ENCODE data around the gene FASTKD3.

Gene FASTKD3

DNA sequence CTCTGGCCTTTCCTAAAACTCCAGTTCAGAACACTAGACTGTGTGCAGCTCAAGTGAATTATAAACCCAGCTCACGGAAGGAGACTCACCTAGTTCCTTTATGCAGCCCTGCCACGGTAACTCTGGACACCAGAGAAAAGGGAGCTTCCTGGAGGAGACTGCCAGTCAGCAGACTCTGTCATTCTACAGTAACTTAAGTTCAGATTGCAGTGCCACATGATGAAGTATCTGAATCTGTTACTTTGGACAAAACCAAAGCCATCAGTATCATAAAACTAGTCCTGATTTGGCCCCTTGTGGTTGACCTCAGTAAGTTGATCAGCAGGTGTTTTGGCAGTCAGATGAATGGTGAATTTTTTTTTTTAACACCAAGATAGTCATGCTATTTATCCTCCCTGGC lies 2.8 kb upstream of the FASTKD3 start:
- no peak overlapping the region for H3K4me3 ChIP-seq (ENCODE audit: low read length)
- DNase-seq (ENCODE audit: low read depth), result no peak
- TF ChIP-seq, protein P1, sequence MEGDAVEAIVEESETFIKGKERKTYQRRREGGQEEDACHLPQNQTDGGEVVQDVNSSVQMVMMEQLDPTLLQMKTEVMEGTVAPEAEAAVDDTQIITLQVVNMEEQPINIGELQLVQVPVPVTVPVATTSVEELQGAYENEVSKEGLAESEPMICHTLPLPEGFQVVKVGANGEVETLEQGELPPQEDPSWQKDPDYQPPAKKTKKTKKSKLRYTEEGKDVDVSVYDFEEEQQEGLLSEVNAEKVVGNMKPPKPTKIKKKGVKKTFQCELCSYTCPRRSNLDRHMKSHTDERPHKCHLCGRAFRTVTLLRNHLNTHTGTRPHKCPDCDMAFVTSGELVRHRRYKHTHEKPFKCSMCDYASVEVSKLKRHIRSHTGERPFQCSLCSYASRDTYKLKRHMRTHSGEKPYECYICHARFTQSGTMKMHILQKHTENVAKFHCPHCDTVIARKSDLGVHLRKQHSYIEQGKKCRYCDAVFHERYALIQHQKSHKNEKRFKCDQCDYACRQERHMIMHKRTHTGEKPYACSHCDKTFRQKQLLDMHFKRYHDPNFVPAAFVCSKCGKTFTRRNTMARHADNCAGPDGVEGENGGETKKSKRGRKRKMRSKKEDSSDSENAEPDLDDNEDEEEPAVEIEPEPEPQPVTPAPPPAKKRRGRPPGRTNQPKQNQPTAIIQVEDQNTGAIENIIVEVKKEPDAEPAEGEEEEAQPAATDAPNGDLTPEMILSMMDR (conservative IDR thresholded peaks at IDR 0.05; ENCODE audit: low read depth, low read length), result no peak

GRCh38 chr5:7869474-7870136 lies 774 bp upstream of the FASTKD3 start:
- DNase-seq (ENCODE audit: low read depth), result no peak
- TF ChIP-seq, protein P1 (conservative IDR thresholded peaks at IDR 0.05; ENCODE audit: low read depth, low read length), result no peak
- peak overlapping the region; percentile 82 for H3K4me3 ChIP-seq (ENCODE audit: low read length)

DNA sequence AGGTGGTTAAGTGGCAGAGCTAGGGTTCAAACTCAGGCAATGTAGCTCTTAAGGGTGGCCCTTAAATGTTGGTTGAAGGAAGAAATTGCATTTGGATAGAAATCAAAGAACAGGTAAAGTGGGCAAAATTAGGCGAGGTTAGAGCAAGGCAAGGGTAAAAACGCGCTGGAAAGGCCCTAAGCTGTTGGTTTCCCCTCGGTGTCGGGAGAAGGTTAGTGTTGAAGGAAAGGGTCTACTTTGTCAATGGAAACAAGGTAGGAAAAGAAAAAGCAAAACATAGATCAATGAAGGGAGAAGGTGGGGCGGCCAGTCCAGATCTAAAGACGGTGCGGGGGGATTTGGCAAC lies 431 bp downstream of the FASTKD3 start:
- no peak for DNase-seq (ENCODE audit: low read depth)

GRCh38 chr5:7867260-7867659 lies 1.6 kb downstream of the FASTKD3 start:
- no peak for DNase-seq (ENCODE audit: low read depth)
- TF ChIP-seq, protein P1 (conservative IDR thresholded peaks at IDR 0.05; ENCODE audit: low read depth, low read length), result no peak
- H3K4me3 ChIP-seq (ENCODE audit: low read length), result no peak overlapping the region

More for the DNA sequence above, 431 bp downstream of the FASTKD3 start:
- TF ChIP-seq, protein P1 (conservative IDR thresholded peaks at IDR 0.05; ENCODE audit: low read depth, low read length), result no peak
- peak overlapping the region; percentile 82 for H3K4me3 ChIP-seq (ENCODE audit: low read length)

DNA sequence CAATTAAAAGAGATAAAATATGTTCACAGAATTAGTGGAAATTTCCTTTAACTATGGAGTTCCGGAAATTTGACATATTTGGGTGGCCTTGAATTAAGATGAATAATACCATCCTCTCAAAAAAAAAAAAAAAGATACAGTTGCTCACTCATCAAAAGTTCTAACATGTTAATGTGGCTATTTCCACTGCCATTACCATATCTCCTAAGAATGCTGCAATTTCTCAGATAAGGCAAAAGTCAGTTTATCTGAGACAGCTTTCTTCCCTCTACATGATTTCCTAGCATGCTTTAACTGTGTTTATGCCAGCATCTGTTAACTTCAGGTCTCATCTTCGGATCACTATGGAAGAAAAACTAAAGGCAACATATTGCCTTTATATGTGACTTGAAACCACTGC lies 2.6 kb downstream of the FASTKD3 start:
- TF ChIP-seq, protein P1 (conservative IDR thresholded peaks at IDR 0.05; ENCODE audit: low read depth, low read length), result no peak
- no peak overlapping the region for H3K4me3 ChIP-seq (ENCODE audit: low read length)
- DNase-seq (ENCODE audit: low read depth), result no peak

- no peak for DNase-seq (ENCODE audit: low read depth)
- TF ChIP-seq, protein P1 (conservative IDR thresholded peaks at IDR 0.05; ENCODE audit: low read depth, low read length), result no peak
- H3K4me3 ChIP-seq (ENCODE audit: low read length), result no peak overlapping the region
These were observed 10.8 kb downstream of the FASTKD3 start for GRCh38 chr5:7857926-7858632.

- DNase-seq (ENCODE audit: low read depth), result no peak
- no peak overlapping the region for H3K4me3 ChIP-seq (ENCODE audit: low read length)
- TF ChIP-seq, protein P1 (conservative IDR thresholded peaks at IDR 0.05; ENCODE audit: low read depth, low read length), result no peak
These were observed 11.5 kb downstream of the FASTKD3 start for GRCh38 chr5:7857361-7857760.

Measured in retinal pigment epithelial cell (primary cell).